GM19438 (cell line): Measurements from ENCODE around the gene CECR2.
"Not testable (repeated sequence)": the region's sequence is repeated elsewhere in the genome, so short reads cannot be mapped to it uniquely, and the experiment has no call there.

ENCODE experiments used
- ATAC-seq: cut with Tn5 transposase; IDR thresholded peaks from one replicate; pipeline ENCODE4 v1.9.1; 2021; ENCODE audit warnings: low read depth; ENCODE audit not compliant: unreplicated experiment

CECR2 gene

DNA sequence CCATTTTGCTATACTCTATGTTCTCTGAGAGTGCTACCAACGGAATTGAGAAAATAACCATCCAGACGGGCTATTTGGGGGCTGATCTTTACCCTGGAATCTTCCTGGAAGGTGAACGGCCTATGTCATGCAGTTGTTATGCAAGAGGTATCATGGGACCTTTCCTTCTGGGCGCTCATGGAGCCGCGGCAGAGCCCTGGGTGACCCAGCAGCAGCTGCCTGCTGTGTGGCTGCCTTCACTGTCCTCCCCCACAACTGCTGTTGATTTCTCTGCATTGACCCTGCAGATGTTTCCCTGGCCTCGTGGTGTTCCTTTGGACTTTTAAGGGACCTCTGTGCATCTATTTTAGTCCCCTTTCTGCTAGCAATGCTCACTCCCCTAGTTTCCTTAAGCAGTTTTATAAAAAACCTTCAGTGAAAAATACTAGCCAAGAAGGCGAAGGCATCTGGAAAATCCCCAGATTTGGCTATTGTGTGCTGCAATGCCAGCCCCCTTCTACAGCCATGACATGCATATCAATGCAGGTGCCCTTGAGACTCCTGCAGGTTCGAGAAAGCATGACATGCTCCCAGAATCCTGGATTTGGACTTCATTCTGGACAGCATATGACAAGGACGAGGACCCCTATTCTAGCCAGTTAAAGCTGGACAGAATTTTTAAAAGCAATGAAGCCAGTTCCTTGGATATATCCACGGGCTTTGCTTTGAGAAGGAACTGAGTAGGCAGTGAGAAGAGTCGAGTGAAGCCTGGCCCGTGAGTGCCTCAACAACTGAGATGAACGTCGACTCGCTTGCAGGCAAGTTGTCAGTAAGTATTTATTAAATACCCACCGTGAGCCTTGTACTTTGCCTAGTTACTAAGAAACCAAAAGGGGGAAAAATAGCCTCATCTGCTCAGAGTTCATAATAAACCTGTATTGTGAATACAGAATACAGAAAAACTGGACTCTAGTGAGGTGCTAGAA is 193.9 kb downstream of the CECR2 start, which contains the start of gene SLC25A18:
Gene SLC25A18, plus strand, starts transcription at position 593 of the 965 bp plus-strand sequence. CDS start 16,447 bp downstream, outside the sequence.
- no peak for ATAC-seq

DNA sequence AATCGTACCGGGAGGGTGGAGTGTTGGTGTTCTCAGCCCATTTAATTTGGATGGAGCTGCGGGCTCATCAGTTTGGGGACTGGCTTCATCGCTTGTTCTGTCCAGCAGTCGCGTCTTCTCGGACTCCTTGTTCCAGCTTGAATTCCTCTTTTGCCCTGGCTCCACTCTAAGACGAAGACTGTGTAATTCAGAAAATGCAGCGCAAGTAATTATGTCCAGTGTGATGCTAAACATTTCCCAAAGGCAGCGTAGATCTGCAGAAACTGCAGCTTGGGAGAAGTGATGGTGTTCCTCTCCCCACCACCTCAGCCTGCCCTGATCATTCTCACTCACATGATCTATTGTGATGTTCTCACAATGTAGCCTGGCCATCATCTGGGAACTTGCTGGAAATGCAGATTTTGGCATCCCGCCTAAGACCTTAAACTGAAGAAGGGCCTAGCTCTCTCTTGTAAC is 194.7 kb downstream of the CECR2 start:
- no peak for ATAC-seq

DNA sequence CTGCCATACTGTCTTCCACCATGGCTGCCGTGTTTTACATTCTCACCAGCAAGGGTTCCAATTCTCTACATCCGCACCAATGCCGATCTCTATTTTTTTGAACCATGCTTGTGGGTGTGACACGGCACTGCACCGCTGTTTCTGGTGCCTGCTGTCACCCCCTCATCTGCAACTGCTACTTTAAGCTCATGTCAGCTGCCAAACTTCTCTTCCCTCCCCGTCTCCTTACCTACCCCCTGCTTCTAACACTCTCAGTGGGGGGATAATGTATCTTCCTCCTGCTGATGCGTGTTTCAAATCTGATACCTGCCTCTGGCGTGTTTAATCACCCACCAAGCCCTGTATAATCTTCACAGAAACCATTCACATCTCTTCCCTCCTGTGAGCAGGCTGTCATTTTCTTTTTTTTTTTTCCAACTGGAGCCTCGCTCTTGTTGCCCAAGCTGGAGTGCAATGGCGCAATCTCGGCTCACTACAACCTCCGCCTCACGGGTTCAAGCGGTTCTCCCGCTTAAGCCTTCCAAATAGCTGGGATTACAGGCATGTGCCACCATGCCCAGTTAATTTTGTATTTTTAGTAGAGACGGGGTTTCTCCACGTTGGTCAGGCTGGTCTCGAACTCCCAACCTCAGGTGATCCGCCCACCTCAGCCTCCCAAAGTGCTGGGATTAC is 196.9 kb downstream of the CECR2 start:
- ATAC-seq, result not testable (repeated sequence)

DNA sequence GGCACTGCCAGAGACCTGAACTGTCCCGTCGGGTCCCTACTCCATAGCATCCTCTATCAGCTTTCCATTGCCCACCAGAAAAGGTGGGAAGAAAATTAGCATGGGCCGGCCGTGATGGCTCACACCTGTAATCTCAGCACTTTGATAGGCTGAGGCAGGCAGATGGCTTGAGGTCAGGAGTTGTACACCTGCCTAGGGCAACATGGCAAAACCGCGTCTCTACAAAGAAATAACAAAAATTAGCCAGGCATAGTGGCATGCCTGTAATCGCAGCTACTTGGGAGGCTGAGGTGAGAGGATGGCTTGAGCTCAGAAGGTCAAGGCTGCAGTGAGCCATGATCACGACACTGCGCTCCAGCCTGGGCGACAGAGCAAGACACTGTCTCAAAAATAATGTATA is 197.5 kb downstream of the CECR2 start:
- ATAC-seq, result no peak

DNA sequence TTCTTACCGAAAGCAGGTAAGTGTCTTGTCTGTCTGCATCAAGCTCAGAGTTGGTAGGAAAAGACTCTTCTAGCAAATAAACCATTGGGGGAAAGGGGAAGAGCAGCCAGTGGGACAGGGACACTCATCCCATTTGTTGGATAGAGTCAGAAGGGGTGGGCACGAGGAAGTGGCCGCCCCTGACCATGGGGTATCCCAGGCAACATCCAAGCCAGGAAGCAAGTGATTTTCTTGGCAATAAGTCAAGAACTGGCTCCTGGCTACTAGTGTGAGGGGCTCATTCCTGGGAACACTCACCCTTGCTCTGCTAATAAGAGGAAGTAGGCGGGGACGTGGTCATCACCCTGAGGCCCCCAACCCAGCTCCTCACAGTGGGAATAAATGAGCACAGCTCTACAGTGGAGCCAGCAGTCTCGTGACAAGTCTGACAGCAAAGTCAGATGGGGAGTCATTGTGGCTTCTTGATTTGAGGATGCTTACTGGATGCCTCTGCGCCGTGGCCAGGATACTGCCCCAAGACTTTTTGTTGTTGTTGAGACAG is 200.8 kb downstream of the CECR2 start:
- ATAC-seq, result no peak

DNA sequence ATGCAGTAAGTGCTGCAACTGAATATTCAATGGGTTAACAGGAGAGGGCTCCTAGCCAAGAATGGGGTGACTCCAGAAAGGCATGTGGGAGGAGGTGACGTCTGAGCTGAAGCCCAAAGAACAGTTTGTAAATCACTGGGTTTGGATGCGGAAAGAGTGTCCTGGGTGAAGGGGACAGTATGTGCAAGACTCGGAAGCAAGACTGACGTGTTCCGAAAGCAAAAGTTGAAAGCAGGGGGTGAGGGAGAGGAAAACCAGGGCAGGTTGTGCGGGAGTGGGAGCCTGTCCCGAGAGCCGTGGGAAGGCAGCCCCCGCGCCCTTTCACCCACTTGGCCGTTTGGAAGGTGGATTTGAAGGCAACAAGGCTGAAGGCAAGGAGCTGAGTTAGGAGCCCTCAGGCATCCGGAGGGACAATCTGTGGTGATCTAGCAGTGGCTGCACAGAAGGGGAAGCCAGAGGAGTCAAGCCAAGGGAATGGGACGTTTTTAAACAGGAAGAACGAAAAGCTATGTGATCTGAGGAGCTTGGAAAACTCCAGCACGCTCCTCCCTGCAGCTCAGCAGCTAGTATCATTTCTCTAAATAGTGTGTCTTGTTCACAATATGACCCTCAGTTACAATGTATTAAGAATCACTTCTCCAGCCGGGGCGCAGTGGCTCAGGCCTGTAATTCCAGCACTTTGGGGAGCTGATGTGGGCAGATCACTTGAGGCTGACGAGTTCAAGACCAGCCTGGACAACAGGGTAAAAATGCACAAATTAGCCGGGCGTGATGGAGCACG is 201.8 kb downstream of the CECR2 start:
- ATAC-seq, result no peak

DNA sequence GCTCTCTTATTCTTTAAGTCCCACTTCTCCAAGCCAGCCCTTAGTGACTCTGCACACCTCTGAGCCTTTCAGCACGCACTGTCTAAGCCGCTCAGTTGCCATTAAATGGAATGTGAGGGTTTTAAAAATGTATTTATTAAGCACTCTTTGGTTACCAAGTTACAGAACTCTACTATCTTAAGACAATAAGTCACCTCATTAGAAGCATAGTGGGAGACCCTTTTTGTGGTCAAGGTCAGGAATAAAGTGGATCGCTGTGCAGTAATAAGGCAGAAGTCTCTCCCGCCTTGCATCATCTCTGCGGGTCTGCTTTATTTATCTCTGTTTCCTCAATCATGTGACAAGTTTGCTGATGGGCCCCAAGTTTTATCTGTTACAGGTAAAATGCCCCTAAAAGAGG is 205.9 kb downstream of the CECR2 start:
- no peak for ATAC-seq

DNA sequence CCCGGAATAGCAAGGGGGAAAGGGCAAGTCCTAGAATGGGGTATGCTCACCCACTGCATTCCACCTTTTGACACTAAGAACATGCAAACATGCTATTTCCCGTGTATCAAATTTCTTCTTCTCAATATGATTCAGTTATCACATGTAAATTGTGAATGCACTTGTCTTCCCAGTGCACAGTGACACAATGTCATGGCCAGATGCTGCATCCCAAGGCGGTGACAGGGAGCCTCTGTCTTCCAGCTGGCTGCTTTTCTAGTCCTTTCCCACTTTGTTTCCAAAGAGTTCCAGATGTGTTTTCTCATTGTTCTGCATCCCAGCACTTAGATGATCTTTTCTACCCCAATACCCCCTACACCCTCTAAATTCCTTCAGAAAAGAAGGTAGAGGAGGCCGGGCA is 206.4 kb downstream of the CECR2 start:
- ATAC-seq, result no peak

DNA sequence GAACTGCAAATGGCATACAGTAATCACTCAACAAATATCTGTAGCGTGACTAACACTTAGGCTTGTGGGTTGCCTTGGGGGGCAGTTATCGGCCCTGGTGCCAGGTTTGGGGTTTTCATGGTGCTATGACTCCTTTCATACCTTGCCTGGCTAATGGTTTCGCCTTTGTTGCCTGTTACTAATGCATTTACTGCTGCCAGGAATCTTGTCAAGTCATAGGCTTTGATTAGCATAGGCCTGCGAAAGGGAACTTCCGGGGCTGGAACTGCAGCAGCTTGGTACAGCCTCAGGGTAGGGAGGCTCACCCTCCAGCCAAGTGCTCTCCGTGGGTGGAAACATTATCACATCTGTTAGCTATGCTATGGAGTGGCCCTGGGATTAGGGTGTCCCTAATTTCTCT is 207.2 kb downstream of the CECR2 start:
- ATAC-seq, result no peak

DNA sequence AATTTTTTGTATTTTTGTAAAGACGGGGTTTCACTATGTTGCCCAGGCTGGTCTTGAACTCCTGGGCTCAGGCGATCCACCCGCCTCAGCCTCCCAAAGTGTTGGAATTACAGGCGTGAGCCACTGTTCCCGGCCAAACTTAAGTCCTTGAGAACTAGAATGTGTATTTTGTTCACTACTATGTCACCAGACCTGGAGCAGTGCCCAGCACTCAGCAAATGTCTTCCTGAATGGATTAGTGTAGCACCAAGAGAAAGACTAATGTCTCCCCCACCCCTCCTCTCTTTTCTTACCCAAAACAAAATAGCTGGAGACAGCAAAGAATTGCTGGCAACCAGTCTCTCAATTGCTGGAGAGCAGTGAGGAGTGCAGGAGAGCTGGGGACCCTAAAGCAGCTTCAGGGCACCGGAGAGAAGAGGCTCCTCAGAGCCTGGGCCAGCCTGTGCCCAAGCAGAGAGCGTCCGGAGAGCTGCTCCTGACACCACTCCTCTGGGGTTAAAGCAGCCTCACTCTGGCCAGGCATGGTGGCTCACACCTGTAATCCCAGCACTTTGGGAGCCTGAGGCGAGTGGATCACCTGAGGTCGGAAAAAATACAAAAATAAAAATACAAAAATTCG is 209.0 kb downstream of the CECR2 start:
- no peak for ATAC-seq

DNA sequence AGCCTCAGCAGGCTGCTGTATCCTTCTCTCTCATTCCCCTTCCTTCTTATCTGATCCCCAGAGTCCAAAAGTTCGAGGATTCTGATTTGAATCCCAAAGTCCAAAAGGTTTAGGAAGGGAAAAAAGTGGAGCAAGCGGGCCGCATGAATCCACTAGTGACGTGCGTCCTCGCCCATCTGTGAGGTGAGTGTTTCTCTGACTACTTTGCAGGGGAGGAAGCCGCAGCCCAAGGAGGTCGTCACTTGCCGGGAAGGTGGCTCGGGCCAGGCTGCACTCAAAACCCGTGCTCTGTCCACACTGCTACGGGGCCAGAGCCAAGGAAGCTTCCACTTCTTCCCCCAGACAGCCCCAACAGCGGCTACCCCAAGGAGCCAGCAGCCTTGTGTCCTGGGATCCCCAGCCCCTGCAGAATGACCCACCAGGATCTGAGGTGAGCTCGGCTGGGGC is 210.3 kb downstream of the CECR2 start:
- no peak for ATAC-seq

DNA sequence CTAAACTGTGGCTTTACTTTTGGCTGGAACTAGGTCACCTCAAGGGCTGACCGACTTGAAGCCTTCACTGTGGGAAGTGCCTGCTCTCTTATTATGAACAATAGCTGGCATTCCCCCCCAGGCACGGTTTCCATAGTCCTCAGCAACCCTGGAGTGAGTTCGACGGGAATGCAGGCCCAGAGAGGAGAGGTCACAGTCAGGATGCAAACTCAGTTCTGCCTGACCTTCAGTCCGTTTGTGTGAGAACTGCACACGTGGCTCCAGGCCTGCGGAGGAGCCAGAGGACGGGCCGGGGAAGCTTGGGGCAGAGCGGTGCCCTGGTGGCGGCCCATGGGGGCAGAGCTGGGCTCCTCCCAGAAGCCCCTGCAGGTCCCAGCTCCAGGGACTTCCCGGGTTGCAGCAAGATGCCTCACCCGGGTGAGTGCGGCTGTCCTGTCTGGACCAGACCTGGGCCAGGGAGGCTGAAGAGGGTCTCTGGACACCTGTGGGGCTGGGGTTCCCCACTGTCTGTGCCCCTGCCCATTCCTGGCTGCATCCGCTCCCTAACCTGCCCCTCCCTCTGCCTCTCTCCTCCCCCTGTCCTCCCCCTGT is 211.3 kb downstream of the CECR2 start:
- ATAC-seq, result no peak

DNA sequence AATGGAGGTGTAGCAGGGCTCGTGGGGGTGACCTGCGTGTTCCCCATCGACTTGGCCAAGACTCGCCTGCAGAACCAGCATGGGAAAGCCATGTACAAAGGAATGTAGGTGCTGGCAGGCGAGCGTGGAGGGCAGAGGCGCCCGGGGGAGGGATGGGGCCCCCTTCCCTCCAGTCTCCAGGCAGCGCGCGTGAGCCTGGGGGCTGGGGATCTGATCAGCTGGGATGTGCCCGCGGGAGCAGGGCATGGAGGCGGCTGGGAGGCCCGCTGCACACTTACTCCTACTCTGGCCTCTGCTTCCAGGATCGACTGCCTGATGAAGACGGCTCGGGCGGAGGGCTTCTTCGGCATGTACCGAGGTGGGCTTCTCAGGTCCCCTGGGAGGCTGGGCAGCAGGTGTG is 211.8 kb downstream of the CECR2 start:
- no peak for ATAC-seq

DNA sequence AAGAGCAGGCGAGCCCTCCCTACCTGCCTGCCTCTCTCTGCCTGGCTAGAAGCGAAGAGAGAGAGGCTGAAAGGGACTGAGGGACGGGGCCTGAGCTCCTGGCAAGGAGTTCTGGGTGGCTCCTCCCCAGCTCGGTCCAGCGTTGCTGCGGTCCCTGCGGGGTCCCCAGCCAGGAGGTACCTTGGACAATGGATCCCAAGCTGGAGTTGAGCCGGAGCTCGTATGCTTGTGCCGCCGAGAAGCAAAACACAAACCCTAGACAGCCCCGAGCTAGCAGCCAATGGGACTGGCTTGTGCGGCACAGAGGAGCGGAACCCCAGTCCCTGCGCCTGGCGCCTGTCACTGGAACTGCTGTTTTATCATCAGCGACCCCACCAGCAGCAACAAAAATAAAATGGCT is 212.4 kb downstream of the CECR2 start:
- no peak for ATAC-seq

DNA sequence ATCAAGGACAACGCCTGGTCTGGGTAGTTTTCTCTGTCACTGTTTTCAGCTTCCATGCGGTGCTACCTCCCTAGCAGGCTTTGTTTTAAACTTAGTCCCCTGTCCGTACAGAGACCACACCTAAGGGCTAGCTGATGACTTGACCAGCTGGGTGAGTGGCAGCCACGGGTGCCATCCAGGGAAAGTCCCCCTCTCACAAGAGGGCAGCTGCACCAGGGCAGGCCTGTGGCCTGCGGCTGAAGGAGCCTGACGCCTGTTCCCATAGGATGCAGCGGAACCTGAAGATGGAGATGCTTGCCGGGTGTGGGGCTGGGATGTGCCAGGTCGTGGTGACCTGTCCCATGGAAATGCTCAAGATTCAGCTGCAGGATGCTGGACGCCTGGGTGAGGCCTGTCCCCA is 213.9 kb downstream of the CECR2 start:
- no peak for ATAC-seq

DNA sequence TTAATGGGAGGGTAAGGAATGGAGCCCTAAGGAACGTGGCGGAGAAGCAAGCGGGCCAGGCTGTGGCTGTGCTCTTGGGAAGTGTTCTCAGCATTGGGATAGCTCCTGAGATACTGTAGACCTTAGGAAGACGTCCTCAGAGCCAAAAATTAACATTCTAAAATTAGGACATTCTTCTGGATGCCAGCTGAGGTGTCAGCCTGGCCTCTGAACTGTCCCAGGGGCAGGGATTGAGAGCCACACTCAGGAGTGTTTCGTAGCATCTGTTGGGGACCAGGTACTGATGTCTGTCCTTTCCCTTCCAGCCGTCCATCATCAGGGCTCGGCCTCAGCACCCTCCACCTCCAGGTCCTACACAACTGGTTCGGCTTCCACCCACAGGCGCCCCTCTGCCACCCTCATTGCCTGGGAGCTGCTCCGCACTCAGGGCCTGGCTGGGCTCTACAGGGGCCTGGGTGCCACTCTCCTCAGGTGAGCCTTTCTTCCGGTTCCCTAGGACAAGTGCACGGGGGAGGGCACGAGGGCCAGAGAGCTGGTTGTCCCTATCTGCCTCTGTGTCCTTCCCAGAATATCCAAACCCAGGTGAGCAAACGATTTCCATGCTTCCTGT is 217.7 kb downstream of the CECR2 start:
- ATAC-seq, result no peak

DNA sequence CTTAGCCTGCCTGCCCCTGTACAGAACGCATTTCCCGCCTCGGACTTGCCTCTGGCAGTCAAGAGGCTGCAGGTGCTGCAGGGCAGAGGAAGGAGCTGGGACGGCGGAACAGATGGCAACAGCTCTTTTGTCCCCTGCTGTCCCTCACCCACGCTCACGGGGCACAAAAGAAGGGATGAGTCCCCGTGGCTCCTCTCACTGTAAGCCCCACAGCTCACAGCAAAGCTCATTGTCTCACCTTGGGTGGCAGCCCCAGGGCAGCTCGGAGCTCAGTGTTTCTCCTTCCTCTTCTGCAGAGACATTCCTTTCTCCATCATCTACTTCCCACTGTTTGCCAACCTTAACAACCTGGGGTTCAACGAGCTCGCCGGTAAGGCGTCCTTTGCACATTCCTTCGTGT is 218.4 kb downstream of the CECR2 start:
- no peak for ATAC-seq

DNA sequence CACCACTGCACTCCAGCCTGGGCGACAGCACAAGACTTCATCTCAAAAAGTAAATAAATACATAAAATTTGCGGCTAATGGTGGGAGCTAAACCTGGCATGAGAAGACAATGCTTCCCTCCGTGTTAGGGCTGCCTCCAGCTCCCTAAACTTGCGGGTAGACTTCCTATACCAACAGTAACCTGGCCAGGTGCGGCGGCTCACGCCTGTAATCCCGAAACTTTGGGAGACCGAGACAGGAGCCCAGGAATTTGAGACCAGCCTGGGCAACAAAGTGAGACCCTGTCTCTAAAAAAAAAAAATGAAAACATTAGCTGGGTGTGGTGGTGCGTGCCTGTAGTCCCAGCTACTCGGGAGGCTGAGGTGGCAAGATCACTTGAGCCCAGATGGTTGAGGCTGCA is 219.3 kb downstream of the CECR2 start:
- ATAC-seq, result no peak

DNA sequence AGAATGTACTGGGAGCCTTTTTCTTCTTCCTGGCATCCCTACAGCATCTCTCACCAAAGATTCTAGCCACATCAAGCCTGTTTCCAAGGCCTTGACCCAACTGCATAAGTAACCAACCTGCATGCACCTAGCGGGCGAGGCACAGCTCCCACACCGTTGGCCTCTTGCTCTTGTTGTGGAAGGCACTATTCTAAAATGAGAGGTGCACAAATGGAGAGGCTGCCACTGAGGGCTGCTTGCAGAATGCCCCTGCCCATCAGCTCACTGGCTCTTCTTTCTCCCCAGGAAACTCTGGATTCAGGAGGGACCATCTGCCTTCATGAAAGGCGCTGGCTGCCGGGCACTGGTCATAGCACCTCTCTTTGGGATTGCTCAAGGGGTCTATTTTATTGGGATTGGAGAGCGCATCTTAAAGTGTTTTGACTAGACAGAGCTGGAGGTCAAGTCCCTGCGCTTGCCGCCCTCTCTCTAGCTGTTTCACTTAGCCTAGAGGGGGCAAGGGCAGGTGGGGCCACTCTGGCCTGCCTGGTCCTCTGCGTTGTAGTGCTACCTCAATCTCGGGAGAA is 220.6 kb downstream of the CECR2 start:
- ATAC-seq, result no peak
